Lung (tissue), 12 donors: ENCODE measurements around the gene CPXM2. TPM values are rescaled to one million over a fixed set of nuclear protein-coding genes. Genes with fewer than 3 reads are reported as not detected.

Experiments used
- ATAC-seq: fragments of 200-7000 bp; cut with Tn5 transposase; one replicate; pipeline ENCODE4 v1.9.1; 2020; ENCODE audit warnings: moderate number of reproducible peaks; ENCODE audit not compliant: insufficient read depth, low FRiP score
- DNase-seq, 3 donors: peaks; one replicate each; pipeline ENCODE4 v3.0.0-alpha.2; 2013 to 2017
- H3K27ac ChIP-seq, 2 donors: one replicate each; pipeline ENCODE4 v1.5.1; 2013; ENCODE audit warnings: mild to moderate bottlenecking in 2 of 2, moderate library complexity in 2 of 2, control low read depth in 1 of 2, inconsistent platforms in 1 of 2, low read depth in 1 of 2, low read length in 1 of 2
- H3K27me3 ChIP-seq, 3 donors: one replicate each; pipeline ENCODE4 v1.5.1; 2013; ENCODE audit warnings: low read length in 2 of 3; ENCODE audit not compliant: control insufficient read depth in 3 of 3, insufficient read depth in 3 of 3
- H3K36me3 ChIP-seq, 4 donors: one replicate each; pipeline ENCODE4 v1.5.1; 2013; ENCODE audit warnings: low read length in 4 of 4, mild to moderate bottlenecking in 1 of 4, moderate library complexity in 1 of 4; ENCODE audit not compliant: control insufficient read depth in 4 of 4, insufficient read depth in 4 of 4
- H3K4me1 ChIP-seq, 5 donors: one replicate each; pipeline ENCODE4 v1.5.1; 2013; ENCODE audit warnings: low read length in 5 of 5, mild to moderate bottlenecking in 2 of 5, moderate library complexity in 1 of 5; ENCODE audit not compliant: control insufficient read depth in 5 of 5, insufficient read depth in 5 of 5
- H3K4me3 ChIP-seq: one replicate; pipeline ENCODE4 v1.5.1; 2013; ENCODE audit warnings: mild to moderate bottlenecking, control low read depth, moderate library complexity
- H3K9ac ChIP-seq, 2 donors: one replicate each; pipeline ENCODE4 v1.5.1; 2013; ENCODE audit warnings: low read length in 2 of 2, control low read depth in 1 of 2; ENCODE audit not compliant: insufficient read depth in 1 of 2
- H3K9me3 ChIP-seq, 4 donors: one replicate each; pipeline ENCODE4 v1.5.1; 2013; ENCODE audit warnings: low read length in 3 of 4, mild to moderate bottlenecking in 1 of 4, moderate library complexity in 1 of 4; ENCODE audit not compliant: control insufficient read depth in 4 of 4, insufficient read depth in 3 of 4
- WGBS, 2 donors: extraction: QIAGEN DNeasy Blood & Tissue Kit; methylation state at CpG; one replicate each; pipeline ENCODE4 v1.1.7; 2013; 5-methylcytosine and 5-hydroxymethylcytosine counted together
- polyA plus RNA-seq, 2 donors: library from polyadenylated mRNA; stranded (reverse); fragments of 200-250 nt; gene quantifications; one replicate each; pipeline ENCODE4 v1.2.1, GENCODE V29; 2013
- total RNA-seq, 2 donors: library from RNA; depleted of rRNA in 1 of 2; stranded (reverse); fragments of >200 nt in 1 of 2; gene quantifications; one replicate each; pipeline ENCODE4 v1.2.1, GENCODE V29; 2014 to 2021
- TF ChIP-seq, protein P1 (sequence below): IDR thresholded peaks from 2 replicates; pipeline ENCODE4 v1.5.1; 2012; ENCODE audit warnings: mild to moderate bottlenecking; ENCODE audit errors: control extremely low read depth, extremely low read depth
- donor health status: control.
- donor health status: control.
- donor health status: Bipolar disorder and iron deficiency.
- donor health status: healthy.
- donor health status: DM: yes; HTN: yes; CAD: no.

The CPXM2 gene
- total and polyA plus RNA-seq, 4 donors, result 0.66 to 5.0 (median 2.1) TPM

GRCh38 chr10:123720536-123720935, 171.1 kb downstream of the CPXM2 start:
- no peak overlapping the region for H3K4me3 ChIP-seq
- peaks cover 0 to 7% (median 0%) of the 10 kb centered on the region in 3 donors for H3K27me3 ChIP-seq
- TF ChIP-seq, protein P1, sequence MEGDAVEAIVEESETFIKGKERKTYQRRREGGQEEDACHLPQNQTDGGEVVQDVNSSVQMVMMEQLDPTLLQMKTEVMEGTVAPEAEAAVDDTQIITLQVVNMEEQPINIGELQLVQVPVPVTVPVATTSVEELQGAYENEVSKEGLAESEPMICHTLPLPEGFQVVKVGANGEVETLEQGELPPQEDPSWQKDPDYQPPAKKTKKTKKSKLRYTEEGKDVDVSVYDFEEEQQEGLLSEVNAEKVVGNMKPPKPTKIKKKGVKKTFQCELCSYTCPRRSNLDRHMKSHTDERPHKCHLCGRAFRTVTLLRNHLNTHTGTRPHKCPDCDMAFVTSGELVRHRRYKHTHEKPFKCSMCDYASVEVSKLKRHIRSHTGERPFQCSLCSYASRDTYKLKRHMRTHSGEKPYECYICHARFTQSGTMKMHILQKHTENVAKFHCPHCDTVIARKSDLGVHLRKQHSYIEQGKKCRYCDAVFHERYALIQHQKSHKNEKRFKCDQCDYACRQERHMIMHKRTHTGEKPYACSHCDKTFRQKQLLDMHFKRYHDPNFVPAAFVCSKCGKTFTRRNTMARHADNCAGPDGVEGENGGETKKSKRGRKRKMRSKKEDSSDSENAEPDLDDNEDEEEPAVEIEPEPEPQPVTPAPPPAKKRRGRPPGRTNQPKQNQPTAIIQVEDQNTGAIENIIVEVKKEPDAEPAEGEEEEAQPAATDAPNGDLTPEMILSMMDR, result no peak
- DNase-seq, result no peak
- H3K4me1 ChIP-seq, result no peaks in the 10 kb centered on the region
- H3K27ac ChIP-seq, result no peak overlapping the region
- H3K9ac ChIP-seq, result no peak overlapping the region
- H3K9me3 ChIP-seq, result peaks cover 0 to 12% (median 0%) of the 10 kb centered on the region in 4 donors
- WGBS, 2 donors, result 56 to 85% methylated on average over 3 of the region's 3 CpGs
- no peaks in the 10 kb centered on the region for H3K36me3 ChIP-seq
- ATAC-seq, result no peak

GRCh38 chr10:123718544-123719060, 173.0 kb downstream of the CPXM2 start:
- TF ChIP-seq, protein P1, result no peak
- H3K9ac ChIP-seq, result no peak overlapping the region
- DNase-seq, result no peak
- H3K36me3 ChIP-seq, result no peaks in the 10 kb centered on the region
- peaks cover 0 to 14% (median 0%) of the 10 kb centered on the region in 4 donors for H3K9me3 ChIP-seq
- H3K27ac ChIP-seq, result no peak overlapping the region
- ATAC-seq, result no peak
- 74 to 89% methylated on average over 4 of the region's 4 CpGs for WGBS, 2 donors
- no peak overlapping the region for H3K4me3 ChIP-seq
- peaks cover 0 to 7% (median 0%) of the 10 kb centered on the region in 3 donors for H3K27me3 ChIP-seq
- H3K4me1 ChIP-seq, result no peaks in the 10 kb centered on the region

- Histone ChIP-seq H3K9me3 (peaks cover 0 to 14% (median 0%) of the 10 kb centered on the region in 4 donors), H3K4me3 (no peak overlapping the region), H3K27me3 (peaks cover 0 to 6% (median 0%) of the 10 kb centered on the region in 3 donors), H3K36me3 (no peaks in the 10 kb centered on the region), H3K4me1 (no peaks in the 10 kb centered on the region), H3K9ac (no peak overlapping the region), H3K27ac (no peak overlapping the region)
- 90 to 97% methylated on average over 4 of the region's 4 CpGs for WGBS, 2 donors
- ATAC-seq (no peak), DNase-seq (no peak)
- TF ChIP-seq, protein P1, result no peak
Observed at GRCh38 chr10:123717336-123717735, 174.3 kb downstream of the CPXM2 start.

- 71 to 81% methylated on average over 2 of the region's 2 CpGs for WGBS, 2 donors
- TF ChIP-seq, protein P1, result no peak
- no peak overlapping the region for H3K9ac ChIP-seq
- H3K4me3 ChIP-seq, result no peak overlapping the region
- ATAC-seq (no peak), DNase-seq (no peak)
- H3K4me1 ChIP-seq, result no peaks in the 10 kb centered on the region
- H3K9me3 ChIP-seq, result peaks cover 0 to 14% (median 0%) of the 10 kb centered on the region in 4 donors
- no peaks in the 10 kb centered on the region for H3K36me3 ChIP-seq
- H3K27me3 ChIP-seq, result no peaks in the 10 kb centered on the region
- H3K27ac ChIP-seq, result no peak overlapping the region
Observed at GRCh38 chr10:123715546-123715945, 176.1 kb downstream of the CPXM2 start.
